HEK293T (cell line): ENCODE data around the gene MAD1L1.

Experiments
- CTCF ChIA-PET: fragments of 350-600 bp; formaldehyde crosslinking; extraction: SDS; loops from one replicate; lab custom pipeline; 2021; ENCODE audit warnings: antibody characterized with exemption, inconsistent platforms; lab: Yijun Ruan, JAX
- POLR2A ChIA-PET: fragments of 350-600 bp; formaldehyde crosslinking; extraction: SDS; loops from one replicate; lab custom pipeline; 2020; ENCODE audit warnings: antibody characterized with exemption, inconsistent platforms; lab: Yijun Ruan, JAX
- DNase-seq: peaks from one replicate; pipeline ENCODE4 v3.0.0; 2012; ENCODE audit warnings: mixed read lengths; ENCODE audit errors: extremely low spot score
- ARNT ChIP-seq: fragments of 450-650 bp; IDR thresholded peaks from 2 replicates; pipeline ENCODE4 v1.6.1; 2017; ENCODE audit warnings: mild to moderate bottlenecking
- BHLHE40 ChIP-seq: fragments of 450-650 bp; IDR thresholded peaks from 2 replicates; pipeline ENCODE4 v1.6.1; 2016; ENCODE audit warnings: mild to moderate bottlenecking, moderate library complexity, borderline replicate concordance
- CTBP1 ChIP-seq: fragments of 450-650 bp; IDR thresholded peaks from 2 replicates; pipeline ENCODE4 v1.6.1; 2016; ENCODE audit warnings: borderline replicate concordance
- ELF4 ChIP-seq: fragments of 450-650 bp; IDR thresholded peaks from 2 replicates; pipeline ENCODE4 v1.6.1; 2017; ENCODE audit warnings: antibody characterized with exemption
- FOXA1 ChIP-seq: fragments of 450-650 bp; IDR thresholded peaks from 2 replicates; pipeline ENCODE4 v1.6.1; 2016; ENCODE audit warnings: mild to moderate bottlenecking
- FOXK2 ChIP-seq: fragments of 450-650 bp; IDR thresholded peaks from 2 replicates; pipeline ENCODE4 v1.6.1; 2016; ENCODE audit warnings: mild to moderate bottlenecking
- FOXM1 ChIP-seq: fragments of 450-650 bp; IDR thresholded peaks from 2 replicates; pipeline ENCODE4 v1.6.1; 2017; ENCODE audit warnings: mild to moderate bottlenecking, borderline replicate concordance
- HDGF ChIP-seq: fragments of 450-650 bp; IDR thresholded peaks from 2 replicates; pipeline ENCODE4 v1.6.1; 2017; ENCODE audit warnings: antibody characterized with exemption, borderline replicate concordance
- L3MBTL2 ChIP-seq: fragments of 450-650 bp; conservative IDR thresholded peaks from 2 replicates; pipeline ENCODE4 v1.6.1; 2016; ENCODE audit warnings: mild to moderate bottlenecking
- LEF1 ChIP-seq: fragments of 450-650 bp; IDR thresholded peaks from 2 replicates; pipeline ENCODE4 v1.6.1; 2017; ENCODE audit warnings: mild to moderate bottlenecking, borderline replicate concordance
- NFRKB ChIP-seq: fragments of 450-650 bp; IDR thresholded peaks from 2 replicates; pipeline ENCODE4 v1.6.1; 2016; ENCODE audit warnings: mild to moderate bottlenecking, moderate library complexity
- SP1 ChIP-seq: fragments of 450-650 bp; IDR thresholded peaks from 2 replicates; pipeline ENCODE4 v1.6.1; 2017
- SUZ12 ChIP-seq: fragments of 450-650 bp; IDR thresholded peaks from 2 replicates; pipeline ENCODE4 v1.6.1; 2016; ENCODE audit warnings: mild to moderate bottlenecking
- TARDBP ChIP-seq: fragments of 450-650 bp; IDR thresholded peaks from 2 replicates; pipeline ENCODE4 v1.6.1; 2016
- ZNF384 ChIP-seq: fragments of 450-650 bp; IDR thresholded peaks from 2 replicates; pipeline ENCODE4 v1.6.1; 2016
- TF ChIP-seq, protein P1 (sequence below): fragments of 450-650 bp; IDR thresholded peaks from 2 replicates; pipeline ENCODE4 v1.6.1; 2016

MAD1L1 gene

DNA sequence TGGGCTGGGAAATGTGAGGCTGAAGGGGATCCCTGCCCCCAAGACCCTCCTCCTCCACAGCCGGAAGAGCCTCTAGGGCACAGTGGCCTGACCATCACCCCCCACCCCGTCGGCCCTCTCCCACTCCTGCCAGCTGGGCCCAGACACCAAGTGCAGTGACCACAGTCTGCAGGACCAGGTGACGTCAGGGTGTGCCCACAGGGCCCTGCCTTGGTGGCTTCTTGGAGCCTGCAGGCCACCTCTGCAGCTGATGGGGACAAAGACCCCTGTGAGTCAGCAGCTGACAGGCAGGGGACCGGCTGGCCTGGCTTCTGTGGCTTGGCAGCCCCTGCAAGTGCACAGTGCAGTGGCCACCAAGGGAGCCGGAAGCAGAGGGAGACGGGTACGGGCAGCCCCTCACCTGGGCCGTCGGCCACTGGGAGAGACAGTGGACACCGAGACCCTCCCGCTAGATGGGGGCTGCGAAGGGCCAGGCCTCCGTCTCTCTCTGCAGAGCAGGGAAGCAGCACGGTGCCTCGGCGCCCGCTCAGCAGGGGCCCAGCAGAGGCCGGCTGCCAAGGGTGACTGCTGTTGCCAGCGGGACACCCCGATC, 288.0 kb downstream of the MAD1L1 start:
- CTCF ChIA-PET: no interaction called here
- DNase-seq: no peak
- POLR2A ChIA-PET: no interaction called here
- TF ChIP-seq L3MBTL2: no peak
- no peak for TF ChIP-seq LEF1
- TF ChIP-seq ELF4: no peak
- no peak for TF ChIP-seq HDGF
- TF ChIP-seq ZNF384: no peak
- TF ChIP-seq SUZ12: no peak
- TF ChIP-seq FOXK2: no peak
- no peak for TF ChIP-seq FOXM1
- TF ChIP-seq TARDBP: no peak
- TF ChIP-seq CTBP1: no peak
- TF ChIP-seq SP1: no peak
- TF ChIP-seq ARNT: no peak
- no peak for TF ChIP-seq BHLHE40
- TF ChIP-seq, protein P1, sequence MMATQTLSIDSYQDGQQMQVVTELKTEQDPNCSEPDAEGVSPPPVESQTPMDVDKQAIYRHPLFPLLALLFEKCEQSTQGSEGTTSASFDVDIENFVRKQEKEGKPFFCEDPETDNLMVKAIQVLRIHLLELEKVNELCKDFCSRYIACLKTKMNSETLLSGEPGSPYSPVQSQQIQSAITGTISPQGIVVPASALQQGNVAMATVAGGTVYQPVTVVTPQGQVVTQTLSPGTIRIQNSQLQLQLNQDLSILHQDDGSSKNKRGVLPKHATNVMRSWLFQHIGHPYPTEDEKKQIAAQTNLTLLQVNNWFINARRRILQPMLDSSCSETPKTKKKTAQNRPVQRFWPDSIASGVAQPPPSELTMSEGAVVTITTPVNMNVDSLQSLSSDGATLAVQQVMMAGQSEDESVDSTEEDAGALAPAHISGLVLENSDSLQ: no peak
- no peak for TF ChIP-seq FOXA1
- TF ChIP-seq NFRKB: no peak

DNA sequence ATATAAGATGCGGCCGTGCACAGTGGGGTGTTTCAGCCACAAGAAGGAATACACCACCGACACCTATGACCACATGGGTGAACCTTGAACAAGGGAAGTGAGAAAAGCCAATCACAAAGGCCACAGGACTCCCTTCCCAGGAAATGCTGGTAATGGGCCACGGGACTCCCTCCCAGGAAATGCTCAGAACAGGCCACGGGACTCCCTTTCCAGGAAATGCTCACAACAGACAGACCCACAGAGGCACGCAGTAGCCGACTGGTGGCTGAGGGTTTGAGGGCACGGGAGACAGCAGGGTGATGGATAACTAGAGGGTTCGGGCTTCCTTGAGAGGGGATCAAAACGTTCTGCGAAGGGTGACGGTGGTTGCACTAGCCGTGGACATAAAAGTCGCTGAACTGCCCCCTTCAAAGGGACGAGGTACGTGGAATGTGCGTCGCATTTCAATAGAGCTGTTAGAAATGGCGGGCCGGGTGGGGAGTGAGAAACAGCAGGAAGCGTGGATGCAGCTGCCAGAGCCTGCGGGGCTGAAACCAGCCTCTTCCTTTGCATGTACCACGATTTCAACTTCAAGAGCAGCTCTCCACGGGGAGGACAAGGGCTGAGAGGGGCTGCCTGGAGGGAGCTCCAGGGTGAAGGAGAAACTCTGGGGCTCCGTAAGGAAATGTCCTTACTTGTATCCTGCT, 288.7 kb downstream of the MAD1L1 start:
- POLR2A ChIA-PET: no interaction called here
- CTCF ChIA-PET: no interaction called here
- TF ChIP-seq LEF1 (no peak), ZNF384 (no peak), FOXA1 (no peak), FOXK2 (no peak), FOXM1 (no peak), SUZ12 (no peak), L3MBTL2 (no peak), CTBP1 (no peak)
- DNase-seq: no peak

DNA sequence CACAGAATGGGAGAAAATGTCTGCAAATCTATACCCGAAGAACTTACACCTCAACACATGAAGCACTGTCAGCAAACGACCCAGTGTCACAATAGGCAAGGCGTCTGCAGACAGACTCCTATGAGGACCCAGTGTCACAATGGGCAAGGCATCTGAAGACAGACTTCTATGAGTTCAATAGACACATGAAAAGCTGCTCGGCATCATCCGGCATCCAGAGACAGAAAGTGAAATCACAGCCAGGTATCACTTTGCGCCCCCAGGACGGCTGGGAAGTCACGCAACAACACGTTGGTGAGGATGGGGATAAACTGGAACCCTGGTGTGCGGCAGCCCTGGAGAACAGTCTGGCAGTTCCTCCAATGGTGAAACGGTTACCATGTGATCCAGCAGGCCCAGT, 289.4 kb downstream of the MAD1L1 start:
- CTCF ChIA-PET: no interaction called here
- POLR2A ChIA-PET: no interaction called here
- no peak for DNase-seq
- no peak for TF ChIP-seq L3MBTL2
- no peak for TF ChIP-seq FOXA1
- TF ChIP-seq FOXK2: no peak
- no peak for TF ChIP-seq NFRKB
- no peak for TF ChIP-seq ARNT
- no peak for TF ChIP-seq SP1
- no peak for TF ChIP-seq ELF4
- no peak for TF ChIP-seq SUZ12

DNA sequence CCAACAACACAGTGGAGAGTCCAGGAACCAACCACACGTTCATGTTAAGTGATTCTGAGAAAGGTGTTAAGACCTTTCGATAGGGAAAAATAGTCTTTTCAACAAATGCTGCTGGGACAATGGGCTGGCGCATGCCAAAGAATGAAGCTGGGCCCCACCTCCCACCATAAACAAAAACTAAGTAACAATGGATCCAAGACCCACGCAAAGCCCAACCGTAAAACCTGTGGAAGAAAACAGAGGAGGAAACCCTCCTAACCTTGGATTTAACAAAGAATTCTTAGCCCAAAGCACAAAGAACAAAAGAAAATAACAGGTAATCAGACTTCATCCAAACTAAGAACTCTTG, 289.8 kb downstream of the MAD1L1 start:
- CTCF ChIA-PET: no interaction called here
- DNase-seq: no peak
- TF ChIP-seq FOXK2: no peak
- no peak for TF ChIP-seq ELF4
- no peak for TF ChIP-seq CTBP1
- no peak for TF ChIP-seq FOXA1
- no peak for TF ChIP-seq ARNT
- TF ChIP-seq ZNF384: no peak
- TF ChIP-seq SP1: no peak
- POLR2A ChIA-PET: no interaction called here

DNA sequence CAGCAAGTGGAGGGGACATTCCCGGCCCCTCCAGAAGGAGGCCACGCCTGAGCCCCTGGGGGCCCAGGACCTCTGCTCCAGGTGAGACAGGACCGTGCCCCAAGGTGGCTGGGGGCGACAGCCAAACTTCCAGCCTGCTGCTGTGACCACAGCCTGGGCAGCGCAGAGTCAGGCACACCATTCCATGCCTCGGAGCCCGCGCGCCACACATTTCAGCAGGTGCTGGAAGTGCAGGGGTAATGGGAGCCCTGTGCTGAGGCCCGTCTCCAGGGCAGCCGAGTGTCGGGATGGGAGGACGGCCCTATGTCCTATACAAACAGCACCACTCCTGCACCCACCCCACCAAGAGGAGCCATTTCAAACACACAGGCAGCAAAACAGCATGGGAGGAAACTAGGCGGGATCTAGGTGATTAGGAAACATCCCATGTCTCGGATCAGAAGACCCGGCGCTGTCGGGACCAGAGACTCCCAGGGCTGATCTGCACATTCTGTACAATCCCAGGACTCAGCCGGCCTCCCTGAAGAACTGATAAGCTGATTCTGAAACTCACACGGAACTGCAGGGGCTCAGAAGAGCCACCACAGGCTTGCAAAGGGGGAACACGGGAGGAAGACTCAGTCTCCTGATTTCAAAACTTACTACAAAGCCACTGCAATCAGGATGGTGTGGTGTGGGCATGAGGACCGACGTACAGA, 290.4 kb downstream of the MAD1L1 start:
- DNase-seq: no peak
- no peak for TF ChIP-seq L3MBTL2
- no peak for TF ChIP-seq SP1
- no peak for TF ChIP-seq BHLHE40
- no peak for TF ChIP-seq SUZ12
- no peak for TF ChIP-seq FOXK2
- TF ChIP-seq TARDBP: no peak
- TF ChIP-seq NFRKB: no peak
- TF ChIP-seq ELF4: no peak
- TF ChIP-seq, protein P1: no peak
- no peak for TF ChIP-seq FOXA1
- TF ChIP-seq HDGF: no peak
- no peak for TF ChIP-seq CTBP1
- TF ChIP-seq ZNF384: no peak
- no peak for TF ChIP-seq ARNT
- TF ChIP-seq FOXM1: no peak
- no peak for TF ChIP-seq LEF1
- CTCF ChIA-PET: no interaction called here
- POLR2A ChIA-PET: no interaction called here

DNA sequence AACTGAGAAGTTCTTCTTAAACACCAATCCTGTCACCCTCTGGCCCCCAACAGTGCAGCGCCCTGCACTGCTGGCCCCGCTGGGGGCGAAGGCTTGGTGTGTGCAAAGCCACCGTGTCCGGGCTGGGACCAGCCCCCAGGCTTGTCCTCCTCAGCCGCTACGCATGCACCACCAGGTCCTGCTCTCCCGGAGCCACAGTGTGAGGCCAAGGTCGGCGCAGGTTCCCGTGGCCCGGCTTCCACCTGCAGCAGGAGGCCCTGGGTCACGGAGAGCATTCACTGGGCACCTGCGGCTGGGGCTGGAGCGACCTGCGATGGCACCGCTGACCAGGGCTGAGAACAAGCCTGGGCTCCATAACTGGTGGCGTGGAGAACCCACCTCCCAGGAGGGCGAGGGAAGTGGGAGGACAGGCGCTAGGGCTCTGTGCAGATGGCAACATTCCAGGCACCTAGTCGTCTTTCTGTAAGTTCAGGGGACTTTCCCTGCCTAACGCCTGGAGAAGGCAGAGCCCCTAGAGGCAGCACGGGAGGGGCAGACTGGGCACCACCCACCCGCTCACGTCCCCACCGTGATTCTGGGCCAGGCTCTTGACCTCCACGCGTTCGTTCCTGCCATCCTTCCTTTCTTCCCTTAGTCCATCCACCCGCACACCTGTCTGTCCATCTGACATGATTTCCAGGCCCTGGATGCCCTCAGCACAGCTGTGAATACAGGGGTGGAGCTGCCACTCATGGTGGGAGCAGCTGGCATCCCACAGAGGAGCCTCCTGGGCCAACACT, 291.1 kb downstream of the MAD1L1 start:
- TF ChIP-seq FOXK2 (no peak), FOXM1 (no peak), FOXA1 (no peak), L3MBTL2 (no peak), TARDBP (no peak), SUZ12 (no peak)
- TF ChIP-seq, protein P1: no peak
- no peak for DNase-seq
- ChIA-PET CTCF (no interaction called here), POLR2A (no interaction called here)
